Measurements from ENCODE around the gene PLA2G4A.
"Not testable (repeated sequence)": the region's sequence is repeated elsewhere in the genome, so short reads cannot be mapped to it uniquely, and the experiment has no call there.

- TF ChIP-seq GABPA (IDR thresholded peaks at IDR 0.05; ENCODE audit: low read depth); SIN3A (IDR thresholded peaks at IDR 0.05; ENCODE audit: borderline replicate concordance, low read depth, low read length); CTCF (IDR thresholded peaks at IDR 0.05); MAX (IDR thresholded peaks at IDR 0.05; ENCODE audit: low read depth); RAD21 (IDR thresholded peaks at IDR 0.05; ENCODE audit: low read length); POLR2AphosphoS5 (IDR thresholded peaks at IDR 0.05; ENCODE audit: low read depth, low read length); EP300 (IDR thresholded peaks at IDR 0.05; ENCODE audit: borderline replicate concordance in 1 of 2, low read depth in 1 of 2, low read length in 1 of 2); NRF1 (IDR thresholded peaks at IDR 0.05; ENCODE audit: low read depth, low read length); REST (IDR thresholded peaks at IDR 0.05; ENCODE audit: low read depth, low read length); MXI1 (IDR thresholded peaks at IDR 0.05; ENCODE audit: low read depth, low read length); YY1 (IDR thresholded peaks at IDR 0.05; ENCODE audit: low read depth): not testable (repeated sequence)
Observed at GRCh38 chr1:186921386-186921785, 92.6 kb downstream of the PLA2G4A start.
